GM23338 (cell line): ENCODE measurements around the gene STX16. TPM values are rescaled to one million over a fixed set of nuclear protein-coding genes. Genes with fewer than 3 reads are reported as not detected.

Experiments
- ATAC-seq: fragments of 200-7000 bp; cut with Tn5 transposase; 3 replicates; pipeline ENCODE4 v1.9.1; 2020
- DNase-seq: peaks from one replicate; pipeline ENCODE4 v3.0.0-alpha.2; 2015; ENCODE audit warnings: low spot score
- H2AFZ ChIP-seq: fragments of 200-600 bp; sonication (generic); 2 replicates; pipeline ENCODE4 v1.8.0; 2016; ENCODE audit warnings: antibody characterized with exemption, mild to moderate bottlenecking, moderate library complexity
- H3F3A ChIP-seq: fragments of 200-600 bp; sonication (generic); replicated peaks from 2 replicates; pipeline ENCODE4 v1.8.0; 2017; ENCODE audit warnings: antibody characterized with exemption, mixed run types, low read depth
- H3K27ac ChIP-seq: fragments of 200-600 bp; sonication (generic); 2 replicates; pipeline ENCODE4 v1.6.1; 2016; ENCODE audit warnings: low read depth
- H3K27me3 ChIP-seq: fragments of 200-600 bp; sonication (generic); 2 replicates; pipeline ENCODE4 v1.8.0; 2016; ENCODE audit warnings: mild to moderate bottlenecking, mixed run types, moderate library complexity; ENCODE audit not compliant: insufficient read depth
- H3K36me3 ChIP-seq: fragments of 200-600 bp; sonication (generic); 2 replicates; pipeline ENCODE4 v1.8.0; 2016; ENCODE audit warnings: mild to moderate bottlenecking; ENCODE audit not compliant: insufficient read depth
- H3K4me1 ChIP-seq: fragments of 200-600 bp; sonication (generic); 2 replicates; pipeline ENCODE4 v1.8.0; 2016; ENCODE audit warnings: mild to moderate bottlenecking, moderate library complexity; ENCODE audit not compliant: insufficient read depth
- H3K4me2 ChIP-seq: fragments of 200-600 bp; sonication (generic); 2 replicates; pipeline ENCODE4 v1.7.1; 2017; ENCODE audit warnings: mixed run types
- H3K4me3 ChIP-seq: fragments of 200-600 bp; sonication (generic); 2 replicates; pipeline ENCODE4 v1.6.1; 2016; ENCODE audit warnings: mixed run types
- H3K79me2 ChIP-seq: fragments of 200-600 bp; sonication (generic); replicated peaks from 2 replicates; pipeline ENCODE4 v1.8.0; 2017; ENCODE audit warnings: mild to moderate bottlenecking; ENCODE audit not compliant: insufficient read depth
- H3K9me2 ChIP-seq: fragments of 200-600 bp; sonication (generic); 2 replicates; pipeline ENCODE4 v1.8.0; 2017; ENCODE audit not compliant: insufficient read depth
- H4K20me1 ChIP-seq: fragments of 200-600 bp; sonication (generic); replicated peaks from 2 replicates; pipeline ENCODE4 v1.8.0; 2017; ENCODE audit warnings: mild to moderate bottlenecking; ENCODE audit not compliant: insufficient read depth
- H3K27ac Mint-ChIP-seq: 2 replicates; pipeline ENCODE4 v1.8.0; 2020; ENCODE audit warnings: inconsistent platforms, mild to moderate bottlenecking, moderate library complexity, mixed read lengths
- H3K27me3 Mint-ChIP-seq: 3 replicates; pipeline ENCODE4 v1.8.0; 2022; ENCODE audit warnings: low read depth, mild to moderate bottlenecking, moderate library complexity, mixed read lengths, inconsistent platforms; ENCODE audit not compliant: insufficient read depth, poor library complexity
- H3K36me3 Mint-ChIP-seq: 3 replicates; pipeline ENCODE4 v1.8.0; 2021; ENCODE audit warnings: low read depth, mild to moderate bottlenecking, inconsistent platforms, moderate library complexity, mixed read lengths
- H3K4me1 Mint-ChIP-seq: 3 replicates; pipeline ENCODE4 v1.8.0; 2020; ENCODE audit warnings: mild to moderate bottlenecking, inconsistent platforms, mixed read lengths
- H3K4me3 Mint-ChIP-seq: 3 replicates; pipeline ENCODE4 v1.8.0; 2021; ENCODE audit warnings: moderate library complexity, mild to moderate bottlenecking, inconsistent platforms, mixed read lengths
- H3K9me3 Mint-ChIP-seq: 3 replicates; pipeline ENCODE4 v1.8.0; 2020; ENCODE audit warnings: moderate library complexity, mild to moderate bottlenecking, inconsistent platforms, mixed read lengths
- CREB1 ChIP-seq: fragments of 250-450 bp; sonication (Bioruptor Pico); IDR thresholded peaks from 2 replicates; pipeline ENCODE4 v1.5.0; 2020; ENCODE audit warnings: low read depth, mild to moderate bottlenecking, moderate library complexity
- CTCF ChIP-seq, 2 experiments: fragments of 200-600 bp in 1 of 2; sonication (generic) in 1 of 2; conservative IDR thresholded peaks; 2 replicates each; pipeline versions ENCODE4 v1.5.1 to v1.6.1; 2016 to 2017; ENCODE audit warnings: antibody characterized with exemption in 2 of 2, low read depth in 2 of 2, mild to moderate bottlenecking in 2 of 2, moderate library complexity in 1 of 2
- EZH2 ChIP-seq: fragments of 200-600 bp; sonication (generic); IDR thresholded peaks from one replicate; pipeline ENCODE4 v1.8.0; 2017; ENCODE audit warnings: antibody characterized with exemption, mild to moderate bottlenecking, low read depth; ENCODE audit not compliant: unreplicated experiment
- EZH2phosphoT487 ChIP-seq: fragments of 200-600 bp; sonication (generic); IDR thresholded peaks from one replicate; pipeline ENCODE4 v1.8.1; 2018; ENCODE audit warnings: antibody characterized with exemption; ENCODE audit not compliant: unreplicated experiment
- JUNB ChIP-seq: IDR thresholded peaks from one replicate; pipeline ENCODE4 v1.6.1; 2016; ENCODE audit warnings: antibody characterized with exemption; ENCODE audit not compliant: unreplicated experiment
- NANOG ChIP-seq: IDR thresholded peaks from 2 replicates; pipeline ENCODE4 v1.6.1; 2016; ENCODE audit warnings: antibody characterized with exemption, borderline replicate concordance
- POLR2AphosphoS5 ChIP-seq: IDR thresholded peaks from 2 replicates; pipeline ENCODE4 v1.6.1; 2016; ENCODE audit warnings: antibody characterized with exemption, low read depth
- STAT1 ChIP-seq: IDR thresholded peaks from one replicate; pipeline ENCODE4 v1.6.1; 2016; ENCODE audit warnings: antibody characterized with exemption; ENCODE audit not compliant: unreplicated experiment
- ZNF114 ChIP-seq: fragments of 250-450 bp; sonication (Bioruptor Pico); IDR thresholded peaks from 2 replicates; pipeline ENCODE4 v1.5.0; 2020; ENCODE audit warnings: mild to moderate bottlenecking, moderate library complexity
- ZNF331 ChIP-seq: fragments of 250-450 bp; sonication (Bioruptor Pico); IDR thresholded peaks from 2 replicates; pipeline ENCODE4 v1.5.0; 2020; ENCODE audit warnings: low read depth, mild to moderate bottlenecking, moderate library complexity
- polyA plus RNA-seq: library from polyadenylated mRNA; unstranded; fragments of >200 nt; fragmentation: Nextera tagmentation; extraction: Ambion mirVana; gene quantifications from 2 replicates; pipeline ENCODE4 v1.2.1, GENCODE V29; 2016
- total RNA-seq: library from RNA; depleted of rRNA; stranded (reverse); fragments of >200 nt; shearing (Covaris generic); gene quantifications from 2 replicates; pipeline ENCODE4 v1.2.3, GENCODE V29; 2014
- TF ChIP-seq, protein P1 (sequence below): IDR thresholded peaks from 2 replicates; pipeline ENCODE4 v1.6.1; 2016; ENCODE audit warnings: antibody characterized with exemption

Gene STX16
- total and polyA plus RNA-seq, 2 experiments from 2014 or later: 31.2 to 70.5 TPM

DNA sequence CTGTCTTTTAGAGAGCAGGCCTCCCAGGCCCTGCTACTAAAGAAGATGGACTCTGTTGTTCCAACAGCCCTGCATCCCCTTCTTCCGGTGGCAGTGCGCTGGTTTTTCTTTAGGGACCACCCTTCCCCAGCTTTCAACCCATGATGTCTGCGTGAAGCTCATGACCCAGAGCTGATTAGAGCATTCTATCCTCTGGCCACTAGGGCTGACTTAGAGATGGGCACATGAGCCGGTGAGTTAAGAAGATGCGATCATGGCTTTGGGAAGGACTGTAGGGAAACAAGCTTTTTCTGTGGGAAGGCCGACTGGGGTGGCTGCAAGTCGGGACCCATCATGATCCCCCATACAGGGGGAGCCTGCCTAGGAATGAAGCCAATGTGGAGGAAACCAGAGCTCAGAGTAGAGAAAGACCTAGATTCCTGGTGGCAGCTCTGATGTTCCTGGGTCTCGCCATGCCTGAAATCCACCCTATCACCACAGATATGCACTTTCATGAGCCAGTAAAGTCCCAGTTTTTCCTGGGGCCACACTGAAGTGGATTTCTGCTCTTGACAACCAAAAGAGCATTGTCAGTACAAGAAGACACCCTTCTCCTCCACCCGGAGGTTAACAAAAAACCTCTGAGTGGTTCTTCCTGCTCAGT lies 29.1 kb upstream of the STX16 start:
- peaks cover 26% of the 10 kb centered on the region for H3K27me3 Mint-ChIP-seq
- peaks cover 33% of the 10 kb centered on the region for H3K36me3 Mint-ChIP-seq
- H3K4me3 Mint-ChIP-seq: no peak overlapping the region
- no peak overlapping the region for H2AFZ ChIP-seq
- DNase-seq (peak; percentile 48), ATAC-seq (no peak)
- H3K27ac Mint-ChIP-seq: no peak overlapping the region
- no peak overlapping the region for H3K4me3 ChIP-seq
- H3K27me3 ChIP-seq: peaks cover 11% of the 10 kb centered on the region
- H3K4me2 ChIP-seq: no peak overlapping the region
- H4K20me1 ChIP-seq: no peaks in the 10 kb centered on the region
- H3K9me2 ChIP-seq: peaks cover 3% of the 10 kb centered on the region
- TF ChIP-seq NANOG (no peak), CTCF (conservative IDR thresholded peaks at IDR 0.05; ENCODE audit: low read depth in 2 of 2) (peak; percentile 12 to 33; a peak in 3 of 4 replicates)
- peaks cover 32% of the 10 kb centered on the region for H3K9me3 Mint-ChIP-seq
- H3K4me1 ChIP-seq: peaks cover 12% of the 10 kb centered on the region
- H3K36me3 ChIP-seq: no peaks in the 10 kb centered on the region
- H3K4me1 Mint-ChIP-seq: peaks cover 19% of the 10 kb centered on the region
- H3F3A ChIP-seq: 0 out of 2 replicates have a peak, but pooled peaks cover 4% of the 10 kb centered on the region
- H3K27ac ChIP-seq: no peak overlapping the region
- H3K79me2 ChIP-seq: no peaks in the 10 kb centered on the region

DNA sequence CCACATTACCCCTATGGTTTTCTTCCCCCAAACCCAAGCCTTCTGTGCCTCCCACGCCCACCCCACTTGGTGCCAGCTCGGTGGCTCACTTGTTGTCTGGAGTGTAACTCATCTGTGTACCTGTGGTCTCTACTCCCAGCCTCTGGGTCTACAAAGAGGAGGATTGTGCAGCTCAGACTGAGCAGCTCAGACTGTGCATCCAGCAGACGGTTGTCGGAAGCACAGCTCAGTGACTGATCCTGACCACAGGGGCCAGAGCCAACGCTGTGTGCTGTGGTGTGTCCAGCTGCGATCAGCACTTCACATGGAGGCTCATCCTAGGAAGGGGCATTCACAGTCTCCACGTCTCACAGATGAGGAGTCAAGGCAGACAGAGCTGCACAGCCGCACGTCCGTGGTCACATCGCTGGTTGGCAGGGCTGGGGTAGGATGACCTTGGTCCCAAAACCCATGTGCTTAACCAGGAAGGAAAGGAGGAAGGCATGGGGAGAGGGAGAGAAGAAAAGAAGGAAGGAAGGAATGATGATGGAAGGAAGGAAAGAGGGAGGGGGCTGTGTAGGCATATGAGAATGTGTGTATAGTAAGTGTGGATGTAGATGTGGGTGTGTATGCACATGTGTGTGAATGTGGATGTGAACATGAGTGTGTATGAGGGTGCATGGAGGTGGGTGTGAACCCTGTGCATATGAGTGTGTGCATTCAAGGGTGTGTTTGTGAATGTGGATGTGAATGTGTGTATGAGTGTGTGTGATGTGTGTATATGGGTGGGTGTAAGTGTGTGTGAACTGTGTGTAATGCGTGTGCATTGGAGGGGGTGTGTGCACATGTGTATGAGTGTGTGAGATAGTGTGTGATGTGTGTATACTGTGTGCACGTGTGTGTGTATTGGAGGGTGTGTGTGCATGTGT lies 28.2 kb upstream of the STX16 start:
- Histone ChIP-seq H3K4me2 (no peak overlapping the region), H3K4me1 (peaks cover 12% of the 10 kb centered on the region), H3K27ac (no peak overlapping the region), H2AFZ (no peak overlapping the region), H3K36me3 (no peaks in the 10 kb centered on the region), H4K20me1 (no peaks in the 10 kb centered on the region), H3K9me2 (peaks cover 10% of the 10 kb centered on the region), H3K4me3 (no peak overlapping the region), H3F3A (0 out of 2 replicates have a peak, but pooled peaks cover 4% of the 10 kb centered on the region), H3K27me3 (peaks cover 9% of the 10 kb centered on the region), H3K79me2 (no peaks in the 10 kb centered on the region)
- peaks cover 28% of the 10 kb centered on the region for H3K36me3 Mint-ChIP-seq
- H3K4me3 Mint-ChIP-seq: no peak overlapping the region
- H3K27ac Mint-ChIP-seq: no peak overlapping the region
- ATAC-seq: no peak
- DNase-seq: no peak
- H3K9me3 Mint-ChIP-seq: peaks cover 23% of the 10 kb centered on the region
- H3K27me3 Mint-ChIP-seq: peaks cover 29% of the 10 kb centered on the region
- peaks cover 19% of the 10 kb centered on the region for H3K4me1 Mint-ChIP-seq
- TF ChIP-seq CREB1: no peak
- TF ChIP-seq JUNB: no peak
- TF ChIP-seq POLR2AphosphoS5: no peak
- no peak for TF ChIP-seq EZH2phosphoT487
- TF ChIP-seq, protein P1, sequence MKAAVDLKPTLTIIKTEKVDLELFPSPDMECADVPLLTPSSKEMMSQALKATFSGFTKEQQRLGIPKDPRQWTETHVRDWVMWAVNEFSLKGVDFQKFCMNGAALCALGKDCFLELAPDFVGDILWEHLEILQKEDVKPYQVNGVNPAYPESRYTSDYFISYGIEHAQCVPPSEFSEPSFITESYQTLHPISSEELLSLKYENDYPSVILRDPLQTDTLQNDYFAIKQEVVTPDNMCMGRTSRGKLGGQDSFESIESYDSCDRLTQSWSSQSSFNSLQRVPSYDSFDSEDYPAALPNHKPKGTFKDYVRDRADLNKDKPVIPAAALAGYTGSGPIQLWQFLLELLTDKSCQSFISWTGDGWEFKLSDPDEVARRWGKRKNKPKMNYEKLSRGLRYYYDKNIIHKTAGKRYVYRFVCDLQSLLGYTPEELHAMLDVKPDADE: no peak
- TF ChIP-seq ZNF331 (CRISPR knock-in tag): no peak
- no peak for TF ChIP-seq CTCF (conservative IDR thresholded peaks at IDR 0.05; ENCODE audit: low read depth in 2 of 2)
- TF ChIP-seq NANOG: no peak
- no peak for TF ChIP-seq EZH2
- no peak for TF ChIP-seq STAT1
- TF ChIP-seq ZNF114: no peak
